Measurements from ENCODE around the gene STMN1.

Gene STMN1

DNA sequence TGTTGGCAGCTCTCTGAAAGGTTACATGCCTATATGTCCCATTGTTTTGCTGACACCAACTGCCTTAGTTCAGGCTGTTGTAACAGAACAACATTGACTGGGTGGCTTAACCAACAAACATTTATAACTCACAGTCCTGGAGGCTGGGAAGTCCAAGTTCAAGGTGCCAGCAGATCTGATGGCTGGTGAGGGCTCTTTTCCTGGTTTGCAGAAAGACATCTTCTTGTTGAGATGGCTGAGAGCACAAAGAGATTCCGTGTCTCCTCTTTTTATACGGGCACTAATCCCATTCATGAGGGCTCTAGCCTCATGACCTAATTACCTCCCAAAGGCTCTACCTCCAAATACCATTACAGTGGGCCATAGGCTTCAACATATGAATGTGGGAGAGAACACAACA, 10.2 kb upstream of the STMN1 start:
- no peaks in the 10 kb centered on the region for H3K4me1 ChIP-seq (ENCODE audit: insufficient read depth, low read length)
- no peak overlapping the region for H3K27ac ChIP-seq (ENCODE audit: low read depth, low read length)
- no peaks in the 10 kb centered on the region for H3K36me3 ChIP-seq (ENCODE audit: insufficient read depth, low read length)
- no peaks in the 10 kb centered on the region for H3K27me3 ChIP-seq (ENCODE audit: control insufficient read depth in 1 of 2, insufficient read depth in 2 of 2, low read length in 2 of 2)
- H3K9me3 ChIP-seq (ENCODE audit: low read length) = no peaks in the 10 kb centered on the region
- no peak overlapping the region for H3K9ac ChIP-seq (ENCODE audit: low read length)
- H3K4me3 ChIP-seq (ENCODE audit: low read depth in 1 of 2, low read length in 2 of 2) = no peak overlapping the region

GRCh38 chr1:25914074-25914995, 8.1 kb upstream of the STMN1 start:
- H3K9me3 ChIP-seq (ENCODE audit: low read length) = no peaks in the 10 kb centered on the region
- no peak overlapping the region for H3K4me3 ChIP-seq (ENCODE audit: low read depth in 1 of 2, low read length in 2 of 2)
- no peaks in the 10 kb centered on the region for H3K36me3 ChIP-seq (ENCODE audit: insufficient read depth, low read length)
- no peaks in the 10 kb centered on the region for H3K27me3 ChIP-seq (ENCODE audit: control insufficient read depth in 1 of 2, insufficient read depth in 2 of 2, low read length in 2 of 2)
- H3K27ac ChIP-seq (ENCODE audit: low read depth, low read length) = no peak overlapping the region
- no peak overlapping the region for H3K9ac ChIP-seq (ENCODE audit: low read length)
- H3K4me1 ChIP-seq (ENCODE audit: insufficient read depth, low read length) = no peaks in the 10 kb centered on the region

- no peak overlapping the region for H3K9ac ChIP-seq (ENCODE audit: low read length)
- no peak overlapping the region for H3K4me3 ChIP-seq (ENCODE audit: low read depth in 1 of 2, low read length in 2 of 2)
- no peaks in the 10 kb centered on the region for H3K9me3 ChIP-seq (ENCODE audit: low read length)
- no peaks in the 10 kb centered on the region for H3K4me1 ChIP-seq (ENCODE audit: insufficient read depth, low read length)
- no peak overlapping the region for H3K27ac ChIP-seq (ENCODE audit: low read depth, low read length)
- H3K36me3 ChIP-seq (ENCODE audit: insufficient read depth, low read length) = no peaks in the 10 kb centered on the region
- no peaks in the 10 kb centered on the region for H3K27me3 ChIP-seq (ENCODE audit: control insufficient read depth in 1 of 2, insufficient read depth in 2 of 2, low read length in 2 of 2)
These were observed 7.0 kb upstream of the STMN1 start for GRCh38 chr1:25913206-25913605.

- no peaks in the 10 kb centered on the region for H3K9me3 ChIP-seq (ENCODE audit: low read length)
- H3K36me3 ChIP-seq (ENCODE audit: insufficient read depth, low read length) = no peaks in the 10 kb centered on the region
- H3K27ac ChIP-seq (ENCODE audit: low read depth, low read length) = no peak overlapping the region
- H3K4me3 ChIP-seq (ENCODE audit: low read depth in 1 of 2, low read length in 2 of 2) = no peak overlapping the region
- H3K27me3 ChIP-seq (ENCODE audit: control insufficient read depth in 1 of 2, insufficient read depth in 2 of 2, low read length in 2 of 2) = no peaks in the 10 kb centered on the region
- H3K9ac ChIP-seq (ENCODE audit: low read length) = no peak overlapping the region
- H3K4me1 ChIP-seq (ENCODE audit: insufficient read depth, low read length) = no peaks in the 10 kb centered on the region
These were observed 6.0 kb upstream of the STMN1 start for GRCh38 chr1:25912076-25912831.

- Histone ChIP-seq H3K4me3 (ENCODE audit: low read depth in 1 of 2, low read length in 2 of 2) (no peak overlapping the region), H3K36me3 (ENCODE audit: insufficient read depth, low read length) (no peaks in the 10 kb centered on the region), H3K27ac (ENCODE audit: low read depth, low read length) (no peak overlapping the region), H3K9me3 (ENCODE audit: low read length) (no peaks in the 10 kb centered on the region), H3K9ac (ENCODE audit: low read length) (no peak overlapping the region), H3K4me1 (ENCODE audit: insufficient read depth, low read length) (peaks cover 5% of the 10 kb centered on the region), H3K27me3 (ENCODE audit: control insufficient read depth in 1 of 2, insufficient read depth in 2 of 2, low read length in 2 of 2) (no peaks in the 10 kb centered on the region)
These were observed 4.9 kb upstream of the STMN1 start for GRCh38 chr1:25911162-25911561.

DNA sequence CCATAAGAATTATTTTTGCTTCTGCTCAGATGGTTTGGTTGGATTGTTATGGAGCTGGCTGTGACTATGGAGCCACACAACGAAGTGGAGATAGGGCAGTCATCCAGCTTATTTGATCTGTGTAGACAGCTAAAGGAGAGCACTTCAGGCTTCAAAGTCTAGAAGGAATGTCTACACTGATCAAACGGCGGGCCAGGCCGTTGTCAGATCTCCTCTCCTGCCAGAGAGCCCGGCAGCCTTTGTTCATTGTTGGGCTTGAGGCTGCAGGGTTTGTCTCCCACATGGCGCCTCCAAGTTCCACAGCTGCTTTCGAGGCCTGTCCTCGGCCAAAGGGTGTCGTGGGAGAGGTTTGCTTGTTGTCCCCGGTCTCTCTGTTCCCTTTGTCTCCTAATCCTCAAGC, 2.8 kb upstream of the STMN1 start:
- no peaks in the 10 kb centered on the region for H3K36me3 ChIP-seq (ENCODE audit: insufficient read depth, low read length)
- H3K4me1 ChIP-seq (ENCODE audit: insufficient read depth, low read length) = peaks cover 16% of the 10 kb centered on the region
- no peak overlapping the region for H3K9ac ChIP-seq (ENCODE audit: low read length)
- no peaks in the 10 kb centered on the region for H3K9me3 ChIP-seq (ENCODE audit: low read length)
- no peaks in the 10 kb centered on the region for H3K27me3 ChIP-seq (ENCODE audit: control insufficient read depth in 1 of 2, insufficient read depth in 2 of 2, low read length in 2 of 2)
- H3K4me3 ChIP-seq (ENCODE audit: low read depth in 1 of 2, low read length in 2 of 2) = peak overlapping the region in 1 of 2 donors; percentile 13
- H3K27ac ChIP-seq (ENCODE audit: low read depth, low read length) = no peak overlapping the region

- no peaks in the 10 kb centered on the region for H3K27me3 ChIP-seq (ENCODE audit: control insufficient read depth in 1 of 2, insufficient read depth in 2 of 2, low read length in 2 of 2)
- no peak overlapping the region for H3K9ac ChIP-seq (ENCODE audit: low read length)
- H3K4me3 ChIP-seq (ENCODE audit: low read depth in 1 of 2, low read length in 2 of 2) = no peak overlapping the region
- no peaks in the 10 kb centered on the region for H3K36me3 ChIP-seq (ENCODE audit: insufficient read depth, low read length)
- no peaks in the 10 kb centered on the region for H3K9me3 ChIP-seq (ENCODE audit: low read length)
- peaks cover 16% of the 10 kb centered on the region for H3K4me1 ChIP-seq (ENCODE audit: insufficient read depth, low read length)
- H3K27ac ChIP-seq (ENCODE audit: low read depth, low read length) = no peak overlapping the region
These were observed 1.9 kb upstream of the STMN1 start for GRCh38 chr1:25908161-25908560.

GRCh38 chr1:25907601-25908000, 1.4 kb upstream of the STMN1 start:
- H3K36me3 ChIP-seq (ENCODE audit: insufficient read depth, low read length) = no peaks in the 10 kb centered on the region
- no peak overlapping the region for H3K4me3 ChIP-seq (ENCODE audit: low read depth in 1 of 2, low read length in 2 of 2)
- no peak overlapping the region for H3K27ac ChIP-seq (ENCODE audit: low read depth, low read length)
- H3K27me3 ChIP-seq (ENCODE audit: control insufficient read depth in 1 of 2, insufficient read depth in 2 of 2, low read length in 2 of 2) = no peaks in the 10 kb centered on the region
- peaks cover 16% of the 10 kb centered on the region for H3K4me1 ChIP-seq (ENCODE audit: insufficient read depth, low read length)
- H3K9ac ChIP-seq (ENCODE audit: low read length) = no peak overlapping the region
- H3K9me3 ChIP-seq (ENCODE audit: low read length) = no peaks in the 10 kb centered on the region

GRCh38 chr1:25906644-25907300, 553 bp upstream of the STMN1 start:
- Histone ChIP-seq H3K4me1 (ENCODE audit: insufficient read depth, low read length) (peaks cover 16% of the 10 kb centered on the region), H3K27me3 (ENCODE audit: control insufficient read depth in 1 of 2, insufficient read depth in 2 of 2, low read length in 2 of 2) (no peaks in the 10 kb centered on the region), H3K9me3 (ENCODE audit: low read length) (no peaks in the 10 kb centered on the region), H3K27ac (ENCODE audit: low read depth, low read length) (peak overlapping the region; percentile 44), H3K36me3 (ENCODE audit: insufficient read depth, low read length) (no peaks in the 10 kb centered on the region), H3K4me3 (ENCODE audit: low read depth in 1 of 2, low read length in 2 of 2) (peak overlapping the region; percentile 45 to 68), H3K9ac (ENCODE audit: low read length) (no peak overlapping the region)

- Histone ChIP-seq H3K9me3 (ENCODE audit: low read length) (no peaks in the 10 kb centered on the region), H3K4me1 (ENCODE audit: insufficient read depth, low read length) (peaks cover 16% of the 10 kb centered on the region), H3K4me3 (ENCODE audit: low read depth in 1 of 2, low read length in 2 of 2) (peak overlapping the region; percentile 30 to 90), H3K36me3 (ENCODE audit: insufficient read depth, low read length) (peaks cover 11% of the 10 kb centered on the region), H3K9ac (ENCODE audit: low read length) (peak overlapping the region; percentile 66), H3K27ac (ENCODE audit: low read depth, low read length) (peak overlapping the region; percentile 19), H3K27me3 (ENCODE audit: control insufficient read depth in 1 of 2, insufficient read depth in 2 of 2, low read length in 2 of 2) (no peaks in the 10 kb centered on the region)
These were observed 1.1 kb downstream of the STMN1 start for GRCh38 chr1:25904943-25905679.

DNA sequence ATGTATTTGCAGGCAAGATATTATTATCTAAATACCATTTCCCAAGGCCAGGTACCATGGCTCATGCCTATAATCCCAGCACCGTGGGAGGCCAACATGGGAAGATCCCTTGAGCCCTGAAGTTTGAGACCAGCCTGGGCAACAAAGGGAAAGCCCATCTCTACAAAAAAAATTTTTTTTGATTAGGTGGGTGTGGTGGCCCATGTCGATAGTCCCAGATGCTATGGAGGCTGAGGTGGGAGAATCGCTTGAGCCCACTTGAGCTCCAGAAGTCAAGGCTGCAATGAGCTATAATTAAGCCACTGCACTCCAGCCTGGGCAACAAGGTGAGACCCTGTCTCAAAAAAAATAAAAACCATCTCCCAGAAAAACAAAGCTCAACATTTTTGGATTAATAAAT, 2.2 kb downstream of the STMN1 start:
- Histone ChIP-seq H3K9me3 (ENCODE audit: low read length) (no peaks in the 10 kb centered on the region), H3K4me3 (ENCODE audit: low read depth in 1 of 2, low read length in 2 of 2) (no peak overlapping the region), H3K27me3 (ENCODE audit: control insufficient read depth in 1 of 2, insufficient read depth in 2 of 2, low read length in 2 of 2) (no peaks in the 10 kb centered on the region), H3K36me3 (ENCODE audit: insufficient read depth, low read length) (peaks cover 19% of the 10 kb centered on the region), H3K4me1 (ENCODE audit: insufficient read depth, low read length) (peaks cover 16% of the 10 kb centered on the region), H3K9ac (ENCODE audit: low read length) (no peak overlapping the region), H3K27ac (ENCODE audit: low read depth, low read length) (no peak overlapping the region)
